Myometrial cell (primary cell): ENCODE results near the gene OTX2. TPM values are rescaled to one million over a fixed set of nuclear protein-coding genes. Genes with fewer than 3 reads are reported as not detected.

Experiments used
- total RNA-seq: library from RNA; depleted of rRNA; stranded (reverse); fragments of >200 nt; gene quantifications from 2 replicates; pipeline ENCODE4 v1.2.3, GENCODE V29; 2015

The OTX2 gene
- total RNA-seq, result not detected in 2 replicates

DNA sequence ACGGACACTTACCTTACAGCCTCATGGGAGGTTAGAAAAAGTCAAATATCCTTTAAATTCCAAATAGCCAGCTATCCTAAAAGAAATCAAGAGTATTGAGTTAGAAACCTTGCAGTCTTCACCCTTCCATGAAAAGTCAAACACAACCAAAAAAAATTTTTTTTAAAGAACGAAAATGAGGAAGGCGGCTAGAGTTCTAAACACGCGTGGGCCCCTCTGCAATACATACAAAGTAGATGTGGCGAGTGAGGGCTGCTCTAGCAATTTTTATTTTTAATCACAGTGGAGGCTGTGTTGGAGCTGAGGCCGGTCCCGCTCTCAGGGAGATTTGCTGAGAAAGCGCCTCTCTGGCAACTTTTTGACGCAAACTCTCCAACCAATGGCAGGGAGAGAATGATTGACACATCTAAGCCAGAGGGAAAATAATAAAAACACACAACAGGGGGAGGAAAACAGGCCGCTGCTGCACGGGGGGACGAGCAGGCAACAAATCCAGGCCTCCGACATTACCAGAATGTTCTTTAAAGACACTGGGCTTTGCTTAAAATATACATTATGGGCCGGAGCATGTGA, at the start of gene OTX2:
TSS of gene OTX2 (minus strand) at position 333 of the 573 bp plus-strand sequence. CDS start 5,023 bp downstream, outside the sequence.

Other genes starting within 250 kb of the OTX2 start
- gene TMEM260, start 230.7 kb downstream of the OTX2 start, total RNA-seq, result 4.8 and 6.3 TPM in 2 replicates